ENCODE results near the gene NDST4. TPM values are rescaled to one million over a fixed set of nuclear protein-coding genes. Genes with fewer than 3 reads are reported as not detected.

The NDST4 gene
- total RNA-seq, 1 experiment from 2014 or later = not detected

GRCh38 chr4:114783215-114783595 lies 330.2 kb downstream of the NDST4 start:
- POLR2A ChIA-PET (ENCODE audit: unreplicated experiment) = no interaction called here
- H3K4me3 ChIP-seq (ENCODE audit: low read length) = no peak overlapping the region
- intact Hi-C loops (cut with micrococcal nuclease) = loop anchor here (5.0 to 10.0 kb wide), 2 partner anchors 332 to 449 kb away; partner anchors contain the start of gene NDST4

GRCh38 chr4:114782415-114783214 lies 330.8 kb downstream of the NDST4 start:
- H3K9ac ChIP-seq (ENCODE audit: low read length) = no peak overlapping the region
- DNase-seq (no peak), ATAC-seq (no peak)
- H3K4me2 ChIP-seq (ENCODE audit: low read length) = no peak overlapping the region
- no peak overlapping the region for H3K4me3 ChIP-seq (ENCODE audit: low read length)
- POLR2A ChIA-PET (ENCODE audit: unreplicated experiment) = no interaction called here
- no peaks in the 10 kb centered on the region for H3K9me2 ChIP-seq (replicated peaks; ENCODE audit: low read length)
- H3K4me1 ChIP-seq (ENCODE audit: insufficient read depth, low read length) = no peaks in the 10 kb centered on the region
- H2AFZ ChIP-seq (ENCODE audit: low read length) = no peak overlapping the region
- H3K27ac ChIP-seq (ENCODE audit: low read length) = no peak overlapping the region
- no peaks in the 10 kb centered on the region for H4K20me1 ChIP-seq (ENCODE audit: low read length)
- TF ChIP-seq EZH2 (IDR thresholded peaks at IDR 0.05; ENCODE audit: low read length, unreplicated experiment) (no peak), EZH2phosphoT487 (IDR thresholded peaks at IDR 0.05; ENCODE audit: borderline replicate concordance, low read length) (no peak), CTCF (conservative IDR thresholded peaks at IDR 0.05; ENCODE audit: low read depth, low read length) (no peak)
- CTCF ChIA-PET = no interaction called here
- no peaks in the 10 kb centered on the region for H3F3A ChIP-seq (ENCODE audit: low read length, unreplicated experiment)
- no peaks in the 10 kb centered on the region for H3K79me2 ChIP-seq (ENCODE audit: low read length)
- no peaks in the 10 kb centered on the region for H3K9me3 ChIP-seq (ENCODE audit: low read length)
- H3K27me3 ChIP-seq (ENCODE audit: low read length) = no peaks in the 10 kb centered on the region
- no peaks in the 10 kb centered on the region for H3K36me3 ChIP-seq (ENCODE audit: low read depth, low read length)
- BruUV-seq (replicated peaks) = no TSS peak
- intact Hi-C loops (cut with micrococcal nuclease) = loop anchor here (5.0 to 10.0 kb wide), 2 partner anchors 332 to 450 kb away; partner anchors contain the start of gene NDST4

More at GRCh38 chr4:114783215-114783595, 330.2 kb downstream of the NDST4 start:
- no peak for ATAC-seq
- Histone ChIP-seq H3K27me3 (ENCODE audit: low read length) (no peaks in the 10 kb centered on the region), H3K9me3 (ENCODE audit: low read length) (no peaks in the 10 kb centered on the region), H3K9me2 (replicated peaks; ENCODE audit: low read length) (no peaks in the 10 kb centered on the region), H3K9ac (ENCODE audit: low read length) (no peak overlapping the region), H3K27ac (ENCODE audit: low read length) (no peak overlapping the region), H2AFZ (ENCODE audit: low read length) (no peak overlapping the region), H3K4me2 (ENCODE audit: low read length) (no peak overlapping the region), H3F3A (ENCODE audit: low read length, unreplicated experiment) (no peaks in the 10 kb centered on the region), H4K20me1 (ENCODE audit: low read length) (no peaks in the 10 kb centered on the region), H3K4me1 (ENCODE audit: insufficient read depth, low read length) (no peaks in the 10 kb centered on the region), H3K79me2 (ENCODE audit: low read length) (no peaks in the 10 kb centered on the region), H3K36me3 (ENCODE audit: low read depth, low read length) (no peaks in the 10 kb centered on the region)
- CTCF ChIA-PET = no interaction called here
- no TSS peak for BruUV-seq (replicated peaks)
- no peak for DNase-seq
- TF ChIP-seq EZH2phosphoT487 (IDR thresholded peaks at IDR 0.05; ENCODE audit: borderline replicate concordance, low read length) (no peak), EZH2 (IDR thresholded peaks at IDR 0.05; ENCODE audit: low read length, unreplicated experiment) (no peak), CTCF (conservative IDR thresholded peaks at IDR 0.05; ENCODE audit: low read depth, low read length) (no peak)

- Histone ChIP-seq H3K9me3 (ENCODE audit: low read length) (no peaks in the 10 kb centered on the region), H3K36me3 (ENCODE audit: low read depth, low read length) (no peaks in the 10 kb centered on the region), H4K20me1 (ENCODE audit: low read length) (no peaks in the 10 kb centered on the region), H3K27ac (ENCODE audit: low read length) (no peak overlapping the region), H3K4me2 (ENCODE audit: low read length) (no peak overlapping the region), H2AFZ (ENCODE audit: low read length) (no peak overlapping the region), H3K4me1 (ENCODE audit: insufficient read depth, low read length) (no peaks in the 10 kb centered on the region), H3K27me3 (ENCODE audit: low read length) (no peaks in the 10 kb centered on the region), H3K79me2 (ENCODE audit: low read length) (no peaks in the 10 kb centered on the region), H3K4me3 (ENCODE audit: low read length) (no peak overlapping the region), H3K9me2 (replicated peaks; ENCODE audit: low read length) (no peaks in the 10 kb centered on the region), H3K9ac (ENCODE audit: low read length) (no peak overlapping the region), H3F3A (ENCODE audit: low read length, unreplicated experiment) (no peaks in the 10 kb centered on the region)
- BruUV-seq (replicated peaks) = no TSS peak
- intact Hi-C loops (cut with micrococcal nuclease) = loop anchor here (1.0 to 10.0 kb wide), 4 partner anchors 335 to 1073 kb away; partner anchors contain the start of gene NDST4
- ChIA-PET POLR2A (ENCODE audit: unreplicated experiment) (interaction anchor here (0.6 kb wide), 1 partner anchor 370 kb away, joined by 4 read pairs; no protein-coding TSS in a partner anchor), CTCF (interaction anchor here (0.6 kb wide), 2 partner anchors 15 to 732 kb away, joined by 4 to 6 read pairs; no protein-coding TSS in a partner anchor)
- TF ChIP-seq EZH2 (IDR thresholded peaks at IDR 0.05; ENCODE audit: low read length, unreplicated experiment) (no peak), CTCF (conservative IDR thresholded peaks at IDR 0.05; ENCODE audit: low read depth, low read length) (peak; percentile 59), EZH2phosphoT487 (IDR thresholded peaks at IDR 0.05; ENCODE audit: borderline replicate concordance, low read length) (no peak)
- ATAC-seq (peak; percentile 64; the same call in 1 of the 2 replicates), DNase-seq (peak; percentile 36)
These were observed 333.2 kb downstream of the NDST4 start for GRCh38 chr4:114780205-114780604.

Data from PC-3 (cell line).